Urothelium cell line (cell line): ENCODE data around the gene SNTG2.
"Not testable (repeated sequence)": the region's sequence is repeated elsewhere in the genome, so short reads cannot be mapped to it uniquely, and the experiment has no call there.

Experiments
- DNase-seq: peaks from one replicate; pipeline ENCODE4 v3.0.0; 2011; ENCODE audit warnings: low spot score, mixed read lengths
- FAIRE-seq: peaks from 2 replicates; lab custom pipeline; 2011; peaks lifted over from hg19 to GRCh38; lab: Jason Lieb, UNC

SNTG2 gene

DNA sequence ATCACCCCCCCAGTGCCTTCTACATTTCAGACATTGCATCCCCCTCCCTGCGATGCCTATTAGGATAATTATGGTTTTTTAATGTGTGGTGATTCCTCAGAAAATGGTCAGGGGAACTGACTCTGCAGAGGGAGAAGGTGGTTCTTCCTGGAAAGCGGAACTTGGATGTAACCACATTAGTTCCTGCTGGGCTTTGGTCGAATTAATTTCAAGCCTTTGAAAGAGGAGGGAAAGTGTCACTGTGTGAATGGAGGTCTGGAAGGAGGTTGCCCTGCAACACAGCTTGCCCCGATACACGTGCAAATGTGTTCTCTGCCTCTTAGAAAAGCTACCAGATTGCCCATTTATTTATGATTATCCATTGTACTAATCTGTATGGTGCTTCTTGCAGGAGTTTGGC lies 399.5 kb downstream of the SNTG2 start:
- FAIRE-seq (no peak), DNase-seq (no peak)

- FAIRE-seq (no peak), DNase-seq (no peak)
These were observed 402.5 kb downstream of the SNTG2 start for GRCh38 chr2:1353124-1353523.

- no peak for FAIRE-seq
- DNase-seq: no peak
These were observed 402.9 kb downstream of the SNTG2 start for GRCh38 chr2:1353543-1353942.

- FAIRE-seq (no peak), DNase-seq (no peak)
These were observed 409.5 kb downstream of the SNTG2 start for GRCh38 chr2:1360144-1360543.

- FAIRE-seq (no peak), DNase-seq (no peak)
These were observed 410.1 kb downstream of the SNTG2 start for GRCh38 chr2:1360557-1361250.

GRCh38 chr2:1363367-1363766 lies 412.7 kb downstream of the SNTG2 start:
- FAIRE-seq: no peak
- DNase-seq: no peak

DNA sequence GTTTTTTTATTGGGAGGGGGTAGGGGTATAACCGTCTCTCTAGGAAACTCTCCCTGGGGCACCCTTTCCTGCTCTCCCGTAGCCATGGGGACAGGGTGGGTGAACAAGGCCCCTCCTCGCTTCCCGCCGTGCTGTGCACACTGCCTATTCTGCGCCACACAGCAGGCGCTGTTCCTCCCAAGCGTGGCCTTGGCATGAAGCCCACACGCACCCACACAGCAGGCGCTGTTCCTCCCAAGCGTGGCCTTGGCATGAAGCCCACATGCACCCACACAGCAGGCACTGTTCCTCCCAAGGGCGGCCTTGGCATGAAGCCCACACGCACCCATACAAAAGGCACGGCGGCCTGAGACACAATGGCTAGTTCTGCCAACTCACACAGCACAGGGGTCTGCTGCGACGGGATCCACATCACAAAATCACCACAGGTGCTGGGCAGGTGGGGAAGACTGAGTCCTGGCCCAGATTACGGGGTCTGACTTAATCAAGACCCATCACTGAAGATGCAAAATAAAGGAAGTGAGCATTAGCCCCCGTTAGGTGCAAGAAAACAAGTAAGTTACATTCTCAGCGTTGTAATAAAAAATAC lies 416.0 kb downstream of the SNTG2 start:
- DNase-seq: peak; percentile 18
- no peak for FAIRE-seq

- DNase-seq: no peak
- no peak for FAIRE-seq
These were observed 417.0 kb downstream of the SNTG2 start for GRCh38 chr2:1367601-1368000.

GRCh38 chr2:1369905-1370304 lies 419.3 kb downstream of the SNTG2 start:
- DNase-seq: no peak
- no peak for FAIRE-seq

DNA sequence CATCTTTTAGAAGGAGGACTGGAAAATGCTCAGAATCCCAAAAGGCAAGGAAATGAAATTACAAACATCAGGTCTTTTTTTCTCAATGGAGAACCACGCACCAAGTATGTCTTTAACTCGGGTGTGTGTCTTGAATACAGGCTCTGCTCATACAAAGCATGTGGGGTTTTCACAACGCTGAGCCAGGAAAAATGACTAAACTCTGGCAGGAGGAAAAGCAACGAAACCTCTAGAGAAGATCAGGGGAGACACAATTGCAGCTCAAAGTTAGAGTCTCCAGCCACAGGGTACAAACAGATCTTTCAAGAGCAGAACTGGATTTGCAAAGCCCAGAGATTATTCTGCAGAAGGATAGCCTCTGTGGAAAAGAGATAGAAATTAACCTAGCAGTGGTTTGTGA lies 419.8 kb downstream of the SNTG2 start:
- FAIRE-seq: no peak
- DNase-seq: no peak

GRCh38 chr2:1371082-1371481 lies 420.4 kb downstream of the SNTG2 start:
- no peak for FAIRE-seq

GRCh38 chr2:1373830-1374229 lies 423.2 kb downstream of the SNTG2 start:
- DNase-seq (no peak), FAIRE-seq (no peak)

More at GRCh38 chr2:1371082-1371481, 420.4 kb downstream of the SNTG2 start:
- DNase-seq: peak; percentile 24

DNA sequence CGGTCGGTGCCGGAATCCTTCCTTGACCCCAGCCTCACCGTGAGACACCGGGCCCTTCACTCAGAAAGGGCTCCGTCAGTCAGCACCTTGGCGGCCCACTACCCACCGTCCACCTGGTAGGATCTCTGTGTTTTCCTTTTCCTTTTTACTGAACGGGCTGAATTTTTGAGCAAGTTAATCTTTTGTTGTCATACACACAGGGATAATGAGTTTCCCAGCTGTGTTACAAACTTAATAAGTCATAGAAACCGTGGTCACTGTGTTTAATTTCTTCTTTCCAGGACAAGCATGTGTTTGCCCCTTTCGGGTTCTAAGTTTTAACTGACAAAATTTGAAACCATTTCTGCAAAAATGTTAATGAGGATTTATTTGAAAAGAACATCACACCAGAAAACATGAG lies 423.6 kb downstream of the SNTG2 start:
- no peak for DNase-seq
- FAIRE-seq: no peak

GRCh38 chr2:1375794-1376193 lies 425.1 kb downstream of the SNTG2 start:
- FAIRE-seq (no peak), DNase-seq (no peak)

GRCh38 chr2:1377473-1377872 lies 426.8 kb downstream of the SNTG2 start:
- no peak for DNase-seq
- FAIRE-seq: no peak

- FAIRE-seq: no peak
- DNase-seq: no peak
These were observed 428.0 kb downstream of the SNTG2 start for GRCh38 chr2:1378456-1379150.

DNA sequence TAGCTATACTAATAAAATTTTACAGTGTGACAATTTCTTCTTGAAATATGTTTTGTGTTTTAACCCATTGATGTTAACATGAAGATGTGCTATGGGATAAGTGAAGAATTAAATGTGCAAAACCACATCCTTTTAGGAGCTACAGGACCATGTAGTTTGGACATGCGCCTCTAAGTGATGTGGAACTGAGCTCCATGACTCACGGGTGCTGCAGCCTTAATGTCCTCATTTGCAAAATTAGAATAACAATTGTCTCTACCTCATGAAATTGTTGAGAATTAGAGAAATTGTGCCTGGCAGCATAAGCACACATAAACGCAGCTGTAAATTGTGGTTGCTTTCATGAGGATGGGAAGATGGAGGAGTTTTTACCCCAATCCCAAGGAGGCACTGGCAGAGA lies 431.0 kb downstream of the SNTG2 start:
- DNase-seq (no peak), FAIRE-seq (no peak)

DNA sequence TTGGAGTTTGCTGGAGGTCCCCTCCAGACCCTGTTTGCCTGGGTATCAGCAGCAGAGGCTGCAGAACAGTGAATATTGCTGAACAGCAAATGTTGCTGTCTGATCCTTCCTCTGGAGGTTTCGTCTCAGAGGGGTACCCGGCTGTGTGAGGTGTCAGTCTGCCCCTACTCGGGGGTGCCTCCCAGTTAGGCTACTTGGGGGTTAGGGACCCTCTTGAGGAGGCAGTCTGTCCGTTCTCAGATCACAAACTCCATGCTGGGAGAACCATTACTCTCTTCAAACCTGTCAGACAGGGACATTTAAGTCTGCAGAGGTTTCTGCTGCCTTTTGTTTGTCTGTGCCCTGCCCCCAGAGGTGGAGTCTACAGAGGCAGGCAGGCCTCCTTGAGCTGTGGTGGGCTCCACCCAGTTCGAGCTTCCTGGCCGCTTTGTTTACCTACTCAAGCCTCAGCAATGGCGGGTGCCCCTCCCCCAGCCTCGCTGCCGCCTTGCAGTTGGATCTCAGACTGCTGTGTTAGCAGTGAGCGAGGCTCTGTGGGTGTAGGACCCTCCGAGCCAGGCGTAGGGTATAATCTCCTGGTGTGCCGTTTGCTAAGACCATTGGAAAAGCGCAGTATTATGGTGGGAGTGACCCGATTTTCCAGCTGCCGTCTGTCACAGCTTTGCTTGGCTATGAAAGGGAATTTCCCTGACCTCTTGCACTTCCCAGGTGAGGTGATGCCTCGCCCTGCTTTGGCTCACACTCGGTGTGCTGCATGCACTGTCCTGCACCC lies 437.5 kb downstream of the SNTG2 start:
- not testable (repeated sequence) for FAIRE-seq, DNase-seq

DNA sequence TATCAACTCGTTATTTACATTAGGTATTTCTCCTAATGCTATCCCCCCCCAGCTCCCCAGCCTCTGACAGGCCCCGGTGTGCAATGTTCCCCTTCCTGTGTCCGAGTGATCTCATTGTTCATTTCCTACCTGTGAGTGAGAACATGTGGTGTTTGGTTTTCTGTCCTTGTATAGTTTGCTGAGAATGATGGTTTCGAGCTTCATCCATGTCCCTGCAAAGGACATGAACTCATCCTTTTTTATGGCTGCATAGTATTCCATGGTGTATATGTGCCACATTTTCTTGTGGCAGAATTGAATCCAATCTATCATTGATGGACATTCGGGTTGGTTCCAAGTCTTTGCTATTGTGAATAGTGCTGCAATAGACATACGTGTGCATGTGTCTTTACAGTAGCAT lies 439.5 kb downstream of the SNTG2 start:
- FAIRE-seq: not testable (repeated sequence)

DNA sequence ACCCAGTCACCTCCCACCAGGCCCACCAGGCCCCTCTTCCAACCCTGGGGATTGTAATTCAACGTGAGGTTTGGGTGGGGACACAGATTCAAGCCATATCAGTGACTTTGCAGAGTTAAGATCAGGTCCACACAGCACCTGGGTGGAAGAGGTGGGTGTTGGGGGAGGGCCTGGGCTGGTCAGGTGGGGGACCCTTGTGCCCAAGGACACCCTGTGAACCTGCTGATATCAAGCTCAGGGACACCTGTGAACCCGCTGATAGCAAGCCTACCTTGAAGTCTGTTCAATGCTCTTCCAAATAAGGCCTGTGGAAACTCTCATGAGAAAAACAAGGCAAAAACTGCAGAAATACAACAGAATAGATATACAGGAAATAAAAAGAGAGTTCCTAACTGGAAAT lies 442.7 kb downstream of the SNTG2 start:
- FAIRE-seq (no peak), DNase-seq (no peak)

More for the DNA sequence above, 439.5 kb downstream of the SNTG2 start:
- DNase-seq: not testable (repeated sequence)

- DNase-seq (no peak), FAIRE-seq (no peak)
These were observed 444.2 kb downstream of the SNTG2 start for GRCh38 chr2:1394709-1395408.
